Kidney glomerular epithelial cell (primary cell): ENCODE measurements around the gene DDX4.
"Not testable (repeated sequence)": the region's sequence is repeated elsewhere in the genome, so short reads cannot be mapped to it uniquely, and the experiment has no call there.

ENCODE experiments used
- DNase-seq: peaks from one replicate; lab custom pipeline; 2025; lab: John Stamatoyannopoulos, UW

Gene DDX4

DNA sequence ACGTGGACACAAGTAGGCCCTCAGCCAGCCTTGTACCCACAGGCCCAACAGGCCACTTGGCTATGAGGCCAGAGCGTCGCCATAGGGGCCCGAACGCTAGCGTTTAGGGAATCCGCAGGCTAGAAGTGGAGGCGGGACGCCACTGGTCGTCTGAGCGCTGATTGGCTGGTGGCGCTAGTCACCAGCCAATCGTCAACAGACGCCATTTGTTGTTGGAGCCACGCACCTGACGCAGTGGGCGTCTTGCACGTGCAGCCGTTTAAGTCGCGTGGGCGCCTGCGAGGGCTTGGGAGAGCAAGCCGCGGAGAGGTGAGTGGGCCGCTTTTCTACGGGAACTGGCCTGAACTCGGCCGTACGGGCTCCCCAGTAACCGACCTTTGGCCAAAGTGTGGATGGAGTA is at the start of gene DDX4:
DDX4 (plus strand) TSS at position 269 of the 400 bp plus-strand sequence. CDS start 903 bp downstream, outside the sequence.
- no peak for DNase-seq

GRCh38 chr5:55691265-55692105 is 46.4 kb upstream of the DDX4 start:
- peak; percentile 45 for DNase-seq

GRCh38 chr5:55692106-55692417 is 45.8 kb upstream of the DDX4 start:
- DNase-seq = no peak

- no peak for DNase-seq
Observed at GRCh38 chr5:55692509-55692908, 45.4 kb upstream of the DDX4 start.

GRCh38 chr5:55694152-55694830 is 43.6 kb upstream of the DDX4 start:
- no peak for DNase-seq

DNA sequence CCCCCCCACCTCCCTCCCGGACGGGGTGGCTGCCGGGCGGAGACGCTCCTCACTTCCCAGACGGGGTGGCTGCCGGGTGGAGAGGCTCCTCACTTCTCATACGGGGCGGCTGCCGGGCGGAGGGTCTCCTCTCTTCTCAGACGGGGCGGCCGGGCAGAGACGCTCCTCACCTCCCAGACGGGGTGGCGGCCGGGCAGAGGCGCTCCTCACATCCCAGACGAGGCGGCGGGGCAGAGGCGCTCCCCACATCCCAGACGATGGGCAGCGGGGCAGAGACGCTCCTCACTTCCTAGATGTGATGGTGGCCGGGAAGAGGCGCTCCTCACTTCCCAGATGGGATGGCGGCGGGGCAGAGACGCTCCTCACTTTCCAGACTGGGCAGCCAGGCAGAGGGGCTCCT is 41.2 kb upstream of the DDX4 start:
- DNase-seq = not testable (repeated sequence)

GRCh38 chr5:55699041-55699688 is 38.7 kb upstream of the DDX4 start:
- no peak for DNase-seq

- no peak for DNase-seq
Observed at GRCh38 chr5:55700745-55701144, 37.1 kb upstream of the DDX4 start.

DNA sequence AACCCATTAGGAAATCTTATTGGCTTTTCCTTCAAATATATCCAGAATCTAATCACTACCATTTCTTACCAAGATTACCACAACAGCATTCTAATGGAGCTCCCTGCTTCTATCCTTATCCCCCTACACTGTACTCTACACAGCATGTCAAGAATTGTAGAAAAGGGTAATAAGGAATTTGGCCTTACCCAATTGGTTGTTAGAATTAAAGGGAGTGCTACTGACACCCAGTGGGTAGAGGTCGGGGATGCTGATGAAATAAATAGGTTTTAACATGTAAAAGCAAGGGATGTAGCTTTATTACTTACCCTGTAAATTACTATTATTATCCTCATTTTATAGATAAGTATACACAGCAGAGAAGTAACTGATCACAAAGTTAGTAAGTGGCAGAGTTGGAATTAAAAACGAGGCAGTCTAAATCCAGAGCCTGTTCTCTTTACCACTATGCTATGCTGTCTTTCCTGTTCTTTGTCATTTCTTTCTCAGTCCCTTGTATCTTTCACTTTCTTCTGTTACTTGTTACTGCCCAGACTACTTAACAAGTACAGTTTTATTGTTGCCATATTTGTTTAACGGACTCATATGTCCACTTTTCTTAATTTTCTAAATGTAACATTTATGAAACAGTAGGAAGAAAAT is 36.3 kb upstream of the DDX4 start:
- DNase-seq = no peak

GRCh38 chr5:55702598-55703345 is 35.1 kb upstream of the DDX4 start:
- no peak for DNase-seq

GRCh38 chr5:55706230-55706629 is 31.6 kb upstream of the DDX4 start:
- DNase-seq = no peak

- no peak for DNase-seq
Observed at GRCh38 chr5:55708732-55709131, 29.1 kb upstream of the DDX4 start.

- no peak for DNase-seq
Observed at GRCh38 chr5:55711507-55712022, 26.3 kb upstream of the DDX4 start.

GRCh38 chr5:55712023-55712859 is 25.6 kb upstream of the DDX4 start, which contains the start of gene SLC38A9:
Gene SLC38A9, minus strand, starts transcription at chr5:55712324. Its CDS starts 14,366 bp downstream, at chr5:55697958.
- peak; percentile 94 for DNase-seq

DNA sequence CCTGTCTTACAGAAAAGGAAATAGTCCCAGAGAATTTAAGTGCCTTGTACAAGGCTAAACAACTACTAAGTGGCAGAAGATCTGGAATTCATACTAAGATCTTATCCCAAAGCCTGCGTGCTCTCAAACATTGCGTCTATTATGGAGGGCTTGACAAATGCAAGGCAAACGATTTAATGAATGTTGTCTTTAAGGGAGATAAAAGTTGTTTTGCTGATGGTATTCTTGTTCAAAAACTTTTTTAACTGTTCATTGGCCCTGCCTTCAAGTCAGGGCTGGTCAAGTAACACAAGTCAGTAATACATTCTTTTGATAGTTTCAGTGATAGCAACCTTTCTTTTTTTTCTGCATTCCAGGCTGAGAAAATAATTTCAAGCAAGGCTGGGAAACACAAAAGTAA is 24.0 kb upstream of the DDX4 start:
- DNase-seq = no peak

GRCh38 chr5:55714339-55714738 is 23.5 kb upstream of the DDX4 start:
- no peak for DNase-seq

DNA sequence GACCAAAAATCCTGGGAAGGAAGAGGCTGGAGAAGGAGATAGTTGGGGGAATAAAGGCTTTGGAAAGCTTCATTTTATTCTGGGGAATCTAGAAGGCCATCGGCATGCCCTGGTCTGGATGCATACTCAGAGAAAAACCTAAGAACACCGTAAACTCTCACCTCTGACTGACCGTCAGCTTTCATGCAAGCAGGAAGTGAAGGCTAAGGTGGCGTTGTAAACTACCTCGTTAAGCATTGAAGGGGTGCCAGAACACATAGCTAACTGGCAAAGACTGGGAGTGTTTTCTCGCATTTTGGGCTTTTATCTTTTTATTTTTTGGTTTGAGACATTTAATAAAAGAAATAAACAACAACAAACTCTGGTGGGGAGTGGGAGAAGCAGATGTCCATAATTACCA is 23.1 kb upstream of the DDX4 start:
- no peak for DNase-seq

GRCh38 chr5:55715519-55716078 is 22.3 kb upstream of the DDX4 start:
- DNase-seq = no peak

- not testable (repeated sequence) for DNase-seq
Observed at GRCh38 chr5:55719026-55719425, 18.8 kb upstream of the DDX4 start.

GRCh38 chr5:55720188-55720703 is 17.6 kb upstream of the DDX4 start:
- no peak for DNase-seq
